ENCODE results near the gene ITLN1. TPM values are rescaled to one million over a fixed set of nuclear protein-coding genes. Genes with fewer than 3 reads are reported as not detected.
"Not testable (repeated sequence)": the region's sequence is repeated elsewhere in the genome, so short reads cannot be mapped to it uniquely, and the experiment has no call there.

ITLN1 gene
- total and polyA plus RNA-seq, 2 experiments from 2014 or later: 9.0 to 34.9 TPM

GRCh38 chr1:160879056-160879455, 5.9 kb downstream of the ITLN1 start:
- Histone ChIP-seq H2AFZ (no peak overlapping the region), H3K27ac (no peak overlapping the region), H3K4me3 (no peak overlapping the region), H3K9me2 (replicated peaks; ENCODE audit: insufficient read depth) (no peaks in the 10 kb centered on the region), H3K79me2 (no peaks in the 10 kb centered on the region), H3K4me2 (no peak overlapping the region), H3K36me3 (replicated peaks; ENCODE audit: insufficient read depth, low read depth) (no peaks in the 10 kb centered on the region), H4K20me1 (ENCODE audit: insufficient read depth, poor library complexity, severe bottlenecking) (no peaks in the 10 kb centered on the region), H3K4me1 (ENCODE audit: insufficient read depth) (peaks cover 7% of the 10 kb centered on the region), H3K27me3 (no peaks in the 10 kb centered on the region), H3K9me3 (ENCODE audit: low read depth) (no peaks in the 10 kb centered on the region)
- DNase-seq (ENCODE audit: low spot score): no peak
- 68% methylated on average over 8 of the region's 8 CpGs for WGBS (ENCODE audit: low lambda C conversion rate, missing lambda C conversion rate)
- TF ChIP-seq EZH2phosphoT487 (IDR thresholded peaks at IDR 0.05; ENCODE audit: low read depth, severe bottlenecking, unreplicated experiment): no peak
- TF ChIP-seq EZH2 (IDR thresholded peaks at IDR 0.05; ENCODE audit: borderline replicate concordance): no peak
- no peak for TF ChIP-seq CTCF (IDR thresholded peaks at IDR 0.05; ENCODE audit: poor library complexity)

DNA sequence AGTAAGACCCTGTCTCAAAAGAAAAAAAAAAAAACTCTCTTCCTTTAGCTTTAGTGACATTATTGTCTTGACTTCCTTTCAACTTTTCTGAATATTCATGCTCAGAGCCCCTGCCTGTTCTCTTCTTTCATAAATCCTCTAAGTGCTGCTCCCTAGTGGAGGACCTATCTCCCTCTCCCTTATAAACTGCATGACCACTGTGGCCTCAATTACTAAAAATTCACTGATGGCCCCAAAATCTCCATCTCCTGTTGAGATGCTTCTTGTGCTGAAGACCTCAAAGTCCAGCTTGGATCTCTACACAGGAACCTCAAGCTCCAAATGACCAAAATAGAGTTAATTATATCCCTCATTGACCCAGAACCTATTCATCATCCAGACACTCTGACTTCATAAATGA, 7.8 kb downstream of the ITLN1 start:
- no peaks in the 10 kb centered on the region for H3K9me2 ChIP-seq (replicated peaks; ENCODE audit: insufficient read depth)
- no peak overlapping the region for H2AFZ ChIP-seq
- no peaks in the 10 kb centered on the region for H4K20me1 ChIP-seq (ENCODE audit: insufficient read depth, poor library complexity, severe bottlenecking)
- no peaks in the 10 kb centered on the region for H3K79me2 ChIP-seq
- H3K27ac ChIP-seq: no peak overlapping the region
- no peak for TF ChIP-seq EZH2phosphoT487 (IDR thresholded peaks at IDR 0.05; ENCODE audit: low read depth, severe bottlenecking, unreplicated experiment)
- TF ChIP-seq CTCF (IDR thresholded peaks at IDR 0.05; ENCODE audit: poor library complexity): no peak
- TF ChIP-seq EZH2 (IDR thresholded peaks at IDR 0.05; ENCODE audit: borderline replicate concordance): no peak
- H3K4me1 ChIP-seq (ENCODE audit: insufficient read depth): peaks cover 3% of the 10 kb centered on the region
- no peak for DNase-seq (ENCODE audit: low spot score)
- no peak overlapping the region for H3K4me2 ChIP-seq
- no peaks in the 10 kb centered on the region for H3K9me3 ChIP-seq (ENCODE audit: low read depth)
- no peaks in the 10 kb centered on the region for H3K36me3 ChIP-seq (replicated peaks; ENCODE audit: insufficient read depth, low read depth)
- no peak overlapping the region for H3K4me3 ChIP-seq
- H3K27me3 ChIP-seq: no peaks in the 10 kb centered on the region

DNA sequence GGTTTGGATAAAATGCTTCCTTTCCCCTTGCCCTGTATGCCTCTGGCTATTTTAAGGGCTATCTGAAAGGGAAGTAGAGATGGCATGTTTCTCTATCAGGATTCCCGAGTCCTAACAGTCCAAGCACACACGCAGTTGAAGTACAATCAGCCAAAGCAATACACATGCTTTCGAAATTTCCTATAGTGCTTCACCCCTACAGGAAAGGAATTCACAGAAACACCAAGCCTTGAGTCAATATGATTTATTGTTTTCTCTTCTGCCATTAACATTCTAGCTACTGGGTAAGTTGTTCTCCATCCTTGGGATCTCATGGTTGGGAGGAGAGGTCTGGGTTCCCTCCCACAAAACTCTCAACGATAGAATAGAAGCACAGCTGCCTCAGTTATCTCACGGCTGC, 8.7 kb downstream of the ITLN1 start:
- H3K9me2 ChIP-seq (replicated peaks; ENCODE audit: insufficient read depth): no peaks in the 10 kb centered on the region
- no peaks in the 10 kb centered on the region for H4K20me1 ChIP-seq (ENCODE audit: insufficient read depth, poor library complexity, severe bottlenecking)
- H3K4me2 ChIP-seq: no peak overlapping the region
- no peaks in the 10 kb centered on the region for H3K9me3 ChIP-seq (ENCODE audit: low read depth)
- no peaks in the 10 kb centered on the region for H3K79me2 ChIP-seq
- no peak overlapping the region for H3K4me3 ChIP-seq
- 65% methylated on average over 5 of the region's 5 CpGs for WGBS (ENCODE audit: low lambda C conversion rate, missing lambda C conversion rate)
- H3K27me3 ChIP-seq: no peaks in the 10 kb centered on the region
- no peak for DNase-seq (ENCODE audit: low spot score)
- no peak overlapping the region for H2AFZ ChIP-seq
- H3K36me3 ChIP-seq (replicated peaks; ENCODE audit: insufficient read depth, low read depth): no peaks in the 10 kb centered on the region
- peaks cover 3% of the 10 kb centered on the region for H3K4me1 ChIP-seq (ENCODE audit: insufficient read depth)
- H3K27ac ChIP-seq: no peak overlapping the region
- TF ChIP-seq EZH2 (IDR thresholded peaks at IDR 0.05; ENCODE audit: borderline replicate concordance): no peak
- no peak for TF ChIP-seq EZH2phosphoT487 (IDR thresholded peaks at IDR 0.05; ENCODE audit: low read depth, severe bottlenecking, unreplicated experiment)
- TF ChIP-seq CTCF (IDR thresholded peaks at IDR 0.05; ENCODE audit: poor library complexity): no peak

DNA sequence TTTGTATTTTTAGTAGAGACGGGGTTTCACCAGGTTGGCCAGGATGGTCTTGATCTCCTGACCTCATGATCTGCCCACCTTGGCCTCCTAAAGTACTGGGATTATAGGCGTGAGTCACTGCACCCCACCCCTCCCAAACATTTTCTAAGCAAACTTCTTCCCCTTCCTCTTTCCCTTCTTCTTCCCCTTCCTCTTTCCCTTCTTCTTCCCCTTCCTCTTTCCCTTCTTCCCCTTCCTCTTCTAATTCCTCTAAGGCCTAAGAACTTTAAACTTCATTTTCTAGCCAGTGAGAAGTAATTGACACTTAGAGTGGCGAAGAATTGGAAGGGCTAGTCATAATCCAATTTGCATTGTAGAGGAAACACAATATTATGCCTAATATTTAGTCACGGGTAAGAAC, 9.4 kb downstream of the ITLN1 start:
- not testable (repeated sequence) for H3K4me1 ChIP-seq (ENCODE audit: insufficient read depth); H4K20me1 ChIP-seq (ENCODE audit: insufficient read depth, poor library complexity, severe bottlenecking); H3K27ac ChIP-seq; DNase-seq (ENCODE audit: low spot score); H2AFZ ChIP-seq; H3K79me2 ChIP-seq; H3K9me2 ChIP-seq (replicated peaks; ENCODE audit: insufficient read depth); H3K4me2 ChIP-seq; H3K4me3 ChIP-seq; H3K27me3 ChIP-seq; H3K36me3 ChIP-seq (replicated peaks; ENCODE audit: insufficient read depth, low read depth); H3K9me3 ChIP-seq (ENCODE audit: low read depth)
- WGBS (ENCODE audit: low lambda C conversion rate, missing lambda C conversion rate): 69% methylated on average over 4 of the region's 4 CpGs

All from hepatocyte (in vitro differentiated cells).